Spleen (tissue), 11 donors: ENCODE data around the gene DNAH11. TPM values are rescaled to one million over a fixed set of nuclear protein-coding genes. Genes with fewer than 3 reads are reported as not detected.
"Not testable (repeated sequence)": the region's sequence is repeated elsewhere in the genome, so short reads cannot be mapped to it uniquely, and the experiment has no call there.

Experiments
- DNase-seq: peaks from one replicate; pipeline ENCODE4 v3.0.0-alpha.2; 2020
- H3K27ac ChIP-seq, 8 donors: fragments of 200-600 bp; sonication (generic) in 7 of 8; 1 replicate in 4 of 8; 2 replicates in 4 of 8; pipeline versions ENCODE4 v1.5.0 to v1.8.0; 2016 to 2021; ENCODE audit warnings: inconsistent platforms in 4 of 8, mild to moderate bottlenecking in 4 of 8, moderate library complexity in 1 of 8
- H3K27me3 ChIP-seq, 7 donors: fragments of 200-600 bp; sonication (generic) in 6 of 7; replicated peaks in 1 of 7; 1 replicate in 4 of 7; 2 replicates in 3 of 7; pipeline versions ENCODE4 v1.5.0 to v1.8.0; 2016 to 2021; ENCODE audit warnings: inconsistent platforms in 3 of 7, mild to moderate bottlenecking in 1 of 7
- H3K36me3 ChIP-seq, 6 donors: fragments of 200-600 bp; sonication (generic) in 5 of 6; 1 replicate in 4 of 6; 2 replicates in 2 of 6; pipeline versions ENCODE4 v1.5.0 to v1.8.0; 2016 to 2021; ENCODE audit warnings: inconsistent platforms in 2 of 6
- H3K4me1 ChIP-seq, 6 donors: fragments of 200-600 bp; sonication (generic) in 5 of 6; 1 replicate in 3 of 6; 2 replicates in 3 of 6; pipeline versions ENCODE4 v1.5.0 to v1.8.0; 2016 to 2021; ENCODE audit warnings: inconsistent platforms in 3 of 6
- H3K4me3 ChIP-seq, 8 donors: fragments of 200-600 bp; sonication (generic) in 7 of 8; 1 replicate in 4 of 8; 2 replicates in 4 of 8; pipeline versions ENCODE4 v1.5.0 to v1.8.0; 2016 to 2021; ENCODE audit warnings: inconsistent platforms in 4 of 8, mild to moderate bottlenecking in 4 of 8, moderate library complexity in 2 of 8
- H3K9me3 ChIP-seq, 8 donors: fragments of 200-600 bp; sonication (generic) in 7 of 8; 1 replicate in 4 of 8; 2 replicates in 4 of 8; pipeline versions ENCODE4 v1.5.0 to v1.8.0; 2016 to 2021; ENCODE audit warnings: inconsistent platforms in 4 of 8
- POLR2A ChIP-seq, 3 donors: fragments of 450-650 bp; IDR thresholded peaks; one replicate each; pipeline ENCODE4 v1.5.1; 2017; ENCODE audit warnings: antibody characterized with exemption in 3 of 3, mild to moderate bottlenecking in 1 of 3
- POLR2AphosphoS5 ChIP-seq, 3 donors: sonication (generic); formaldehyde crosslinking; IDR thresholded peaks; one replicate each; pipeline ENCODE4 v1.5.1; 2017; ENCODE audit warnings: antibody characterized with exemption in 3 of 3
- WGBS, 5 donors: extraction: QIAGEN DNeasy Blood & Tissue Kit in 3 of 5; methylation state at CpG; one replicate each; pipeline versions ENCODE4 v1.1.5 to v1.1.7; 2013 to 2018; 5-methylcytosine and 5-hydroxymethylcytosine counted together
- intact Hi-C: fragments of 100-400 bp; cut with DNase I; formaldehyde crosslinking; loops from one replicate; pipeline ENCODE4 v1.15.0; 2023; ENCODE audit warnings: low total_unique reads
- polyA plus RNA-seq, 3 donors: library from polyadenylated mRNA; stranded (reverse); fragments of 200-250 nt; gene quantifications; one replicate each; pipeline ENCODE4 v1.2.1, GENCODE V29; 2013
- total RNA-seq, 7 donors: library from RNA; depleted of rRNA in 3 of 7; stranded (reverse); fragments of >200 nt in 3 of 7; fragmentation: NEBNext Ultra II Directional in 4 of 7; extraction: Animal tissue kit (Norgen Biotek cat#: 25700) in 4 of 7; gene quantifications; one replicate each; pipeline versions ENCODE4 v1.1.0 to v1.2.1, GENCODE V29; 2016 to 2021
- TF ChIP-seq, protein P1 (sequence below), 11 experiments: fragments of 200-600 bp in 7 of 11; fragments of 450-650 bp in 4 of 11; sonication (generic) in 4 of 11; IDR thresholded peaks in 8 of 11; conservative IDR thresholded peaks in 3 of 11; 1 replicate in 7 of 11; 2 replicates in 4 of 11; pipeline versions ENCODE4 v1.4.0 to v1.8.0; 2016 to 2021; ENCODE audit warnings: antibody characterized with exemption in 11 of 11, inconsistent platforms in 4 of 11, mild to moderate bottlenecking in 1 of 11
- donor health status: healthy with polysubstance abuse.
- donor health status: DM: no; HTN: no; CAD: no; lungs with moderate emphysema.
- donor health status: DM: no; HTN: no; CAD: no.
- donor health status: Bipolar disorder and iron deficiency.
- donor health status: healthy.
- donor health status: DM: no; HTN: no; CAD: no.
- donor health status: DM: yes; HTN: yes; CAD: no.

The DNAH11 gene
- total and polyA plus RNA-seq, 10 donors, result 0.28 to 2.1 (median 0.88) TPM

DNA sequence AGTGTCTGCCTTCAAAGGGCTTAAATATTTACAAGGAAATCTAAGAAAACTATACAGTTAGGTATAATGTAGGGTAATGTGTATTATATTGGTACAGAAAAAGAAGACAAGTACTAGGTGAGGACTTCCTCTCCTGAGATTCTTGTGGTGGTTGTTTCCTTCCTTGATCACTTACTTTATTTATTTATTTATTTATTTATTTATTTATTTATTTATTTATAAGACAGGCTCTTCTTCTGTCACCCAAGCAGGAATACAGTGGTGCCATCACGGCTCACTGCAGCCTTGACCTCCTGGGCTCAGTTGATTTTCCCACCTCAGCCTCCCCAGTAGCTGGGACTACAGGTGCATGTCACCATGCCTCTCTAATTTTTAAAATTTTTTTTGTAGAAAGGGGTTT lies 18.2 kb upstream of the DNAH11 start:
- peaks cover 0 to 11% (median 10%) of the 10 kb centered on the region in 8 donors for H3K9me3 ChIP-seq

DNA sequence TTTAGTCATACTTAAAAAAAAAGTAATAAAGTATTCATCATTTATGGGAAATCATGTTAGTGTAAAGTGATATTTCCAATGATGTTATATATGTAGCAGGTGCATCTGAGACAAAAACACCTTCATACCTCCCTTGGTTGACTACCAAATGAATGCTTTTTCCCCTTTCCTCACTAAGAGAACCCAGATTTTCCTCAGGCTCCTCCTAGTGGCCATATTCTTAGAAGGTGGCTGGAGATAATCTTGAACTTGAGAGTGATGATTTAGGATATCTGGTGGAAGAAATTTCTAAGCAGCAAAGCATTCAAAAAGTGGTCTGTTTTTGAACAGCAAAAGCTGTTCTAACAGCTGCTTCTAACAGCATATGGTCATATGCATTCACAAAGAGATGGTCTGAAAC lies 16.8 kb upstream of the DNAH11 start:
- Histone ChIP-seq H3K36me3 (no peaks in the 10 kb centered on the region), H3K27ac (no peak overlapping the region), H3K9me3 (peaks cover 0 to 11% (median 10%) of the 10 kb centered on the region in 8 donors), H3K4me3 (no peak overlapping the region), H3K27me3 (no peaks in the 10 kb centered on the region), H3K4me1 (no peaks in the 10 kb centered on the region)
- TF ChIP-seq, protein P1, sequence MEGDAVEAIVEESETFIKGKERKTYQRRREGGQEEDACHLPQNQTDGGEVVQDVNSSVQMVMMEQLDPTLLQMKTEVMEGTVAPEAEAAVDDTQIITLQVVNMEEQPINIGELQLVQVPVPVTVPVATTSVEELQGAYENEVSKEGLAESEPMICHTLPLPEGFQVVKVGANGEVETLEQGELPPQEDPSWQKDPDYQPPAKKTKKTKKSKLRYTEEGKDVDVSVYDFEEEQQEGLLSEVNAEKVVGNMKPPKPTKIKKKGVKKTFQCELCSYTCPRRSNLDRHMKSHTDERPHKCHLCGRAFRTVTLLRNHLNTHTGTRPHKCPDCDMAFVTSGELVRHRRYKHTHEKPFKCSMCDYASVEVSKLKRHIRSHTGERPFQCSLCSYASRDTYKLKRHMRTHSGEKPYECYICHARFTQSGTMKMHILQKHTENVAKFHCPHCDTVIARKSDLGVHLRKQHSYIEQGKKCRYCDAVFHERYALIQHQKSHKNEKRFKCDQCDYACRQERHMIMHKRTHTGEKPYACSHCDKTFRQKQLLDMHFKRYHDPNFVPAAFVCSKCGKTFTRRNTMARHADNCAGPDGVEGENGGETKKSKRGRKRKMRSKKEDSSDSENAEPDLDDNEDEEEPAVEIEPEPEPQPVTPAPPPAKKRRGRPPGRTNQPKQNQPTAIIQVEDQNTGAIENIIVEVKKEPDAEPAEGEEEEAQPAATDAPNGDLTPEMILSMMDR (IDR thresholded peaks at IDR 0.05 in 8 of 11, conservative IDR thresholded peaks at IDR 0.05 in 3 of 11), result peak in 6 of 11 experiments; percentile 18 to 51 (median 38)
- no peak for TF ChIP-seq POLR2A (IDR thresholded peaks at IDR 0.05)
- intact Hi-C loops, result no loop called here
- no peak for DNase-seq

More for the DNA sequence above, 18.2 kb upstream of the DNAH11 start:
- no peak for DNase-seq
- intact Hi-C loops, result no loop called here
- Histone ChIP-seq H3K36me3 (no peaks in the 10 kb centered on the region), H3K4me3 (no peak overlapping the region), H3K4me1 (no peaks in the 10 kb centered on the region), H3K27ac (no peak overlapping the region), H3K27me3 (no peaks in the 10 kb centered on the region)
- 80 to 89% (median 84%) methylated on average over 1 of the region's 1 CpG for WGBS, 5 donors
- TF ChIP-seq, protein P1 (IDR thresholded peaks at IDR 0.05 in 8 of 11, conservative IDR thresholded peaks at IDR 0.05 in 3 of 11), result no peak
- no peak for TF ChIP-seq POLR2A (IDR thresholded peaks at IDR 0.05)

DNA sequence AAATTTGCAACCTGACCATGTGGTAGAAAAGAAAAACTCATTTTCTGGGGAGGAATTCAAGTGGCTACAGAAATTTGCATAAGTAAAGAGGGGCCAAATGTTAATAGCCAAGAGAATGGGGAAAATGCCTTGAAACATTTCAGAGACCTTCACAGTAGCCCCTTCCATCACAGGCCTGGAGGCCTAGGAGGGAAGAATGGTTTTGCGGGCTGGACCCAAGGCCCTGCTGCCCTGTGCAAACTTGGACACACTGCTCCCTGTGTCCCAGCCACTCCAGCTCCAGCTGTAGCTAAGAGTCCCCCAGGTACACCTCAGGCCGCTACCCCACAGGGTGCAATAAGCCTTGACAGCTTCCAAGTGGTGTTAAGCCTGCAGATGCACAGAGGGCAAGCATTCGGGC lies 16.4 kb upstream of the DNAH11 start:
- Histone ChIP-seq H3K27ac (no peak overlapping the region), H3K9me3 (peaks cover 0 to 11% (median 10%) of the 10 kb centered on the region in 8 donors), H3K27me3 (no peaks in the 10 kb centered on the region), H3K36me3 (no peaks in the 10 kb centered on the region), H3K4me3 (no peak overlapping the region), H3K4me1 (no peaks in the 10 kb centered on the region)
- DNase-seq, result no peak
- TF ChIP-seq POLR2AphosphoS5 (IDR thresholded peaks at IDR 0.05) (no peak), POLR2A (IDR thresholded peaks at IDR 0.05) (no peak)
- TF ChIP-seq, protein P1 (IDR thresholded peaks at IDR 0.05 in 8 of 11, conservative IDR thresholded peaks at IDR 0.05 in 3 of 11), result no peak
- intact Hi-C loops, result no loop called here
- WGBS, 5 donors, result 88 to 100% (median 96%) methylated on average over 3 of the region's 3 CpGs

DNA sequence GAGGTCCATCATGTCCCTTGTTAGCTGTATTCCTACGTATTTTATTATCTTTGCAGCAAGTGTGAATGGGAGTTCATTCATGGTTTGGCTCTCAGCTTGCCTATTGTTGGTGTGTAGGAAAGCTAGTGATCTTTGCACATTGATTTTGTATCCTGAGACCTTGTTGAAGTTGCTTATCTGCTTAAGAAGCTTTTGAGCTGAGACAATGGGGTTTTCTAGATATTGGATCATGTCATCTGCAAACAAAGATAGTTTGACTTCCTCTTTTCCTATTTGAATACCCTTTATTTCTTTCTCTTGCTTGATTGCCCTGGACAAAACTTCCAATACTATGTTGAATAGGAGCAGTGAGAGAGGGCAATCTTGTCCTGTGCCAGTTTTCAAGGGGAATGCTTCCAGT lies 10.4 kb upstream of the DNAH11 start:
- intact Hi-C loops, H3K4me3 ChIP-seq, H3K27me3 ChIP-seq, H3K4me1 ChIP-seq, DNase-seq, H3K36me3 ChIP-seq, H3K27ac ChIP-seq: not testable (repeated sequence)
- peaks cover 0 to 11% (median 0%) of the 10 kb centered on the region in 8 donors for H3K9me3 ChIP-seq
- 46 to 83% (median 70%) methylated on average over 1 of the region's 1 CpG for WGBS, 5 donors

GRCh38 chr7:21533646-21534045 lies 9.2 kb upstream of the DNAH11 start:
- H3K27me3 ChIP-seq, H3K27ac ChIP-seq, H3K4me3 ChIP-seq, H3K4me1 ChIP-seq, H3K36me3 ChIP-seq, DNase-seq, intact Hi-C loops: not testable (repeated sequence)
- peaks cover 0 to 11% (median 0%) of the 10 kb centered on the region in 8 donors for H3K9me3 ChIP-seq

- WGBS, 5 donors, result 92 to 97% (median 95%) methylated on average over 18 to 27 of the region's 27 CpGs
- H3K36me3 ChIP-seq, DNase-seq, H3K4me1 ChIP-seq, H3K27ac ChIP-seq, H3K4me3 ChIP-seq, intact Hi-C loops: not testable (repeated sequence)
- Histone ChIP-seq H3K9me3 (peaks cover 0 to 11% (median 0%) of the 10 kb centered on the region in 8 donors), H3K27me3 (peaks cover 0 to 28% (median 4%) of the 10 kb centered on the region in 7 donors)
These were observed 6.3 kb upstream of the DNAH11 start for GRCh38 chr7:21536445-21537118.
